Measurements from ENCODE around the gene TCP10L.
"Not testable (repeated sequence)": the region's sequence is repeated elsewhere in the genome, so short reads cannot be mapped to it uniquely, and the experiment has no call there.

Gene TCP10L

GRCh38 chr21:32534113-32534512, 51.2 kb downstream of the TCP10L start:
- no peak for TF ChIP-seq CTCF (IDR thresholded peaks at IDR 0.05)
- Histone ChIP-seq H3K9me3 (no peaks in the 10 kb centered on the region), H3K4me1 (no peaks in the 10 kb centered on the region), H3K36me3 (no peaks in the 10 kb centered on the region), H3K4me3 (no peak overlapping the region), H3K27ac (no peak overlapping the region), H3K27me3 (no peaks in the 10 kb centered on the region)
- no peak for DNase-seq
- intact Hi-C loops (cut with DNase I; ENCODE audit: low total_unique reads), result no loop called here

GRCh38 chr21:32533611-32534010, 51.7 kb downstream of the TCP10L start:
- Histone ChIP-seq H3K27ac (no peak overlapping the region), H3K27me3 (no peaks in the 10 kb centered on the region), H3K36me3 (no peaks in the 10 kb centered on the region), H3K4me1 (no peaks in the 10 kb centered on the region), H3K9me3 (no peaks in the 10 kb centered on the region), H3K4me3 (no peak overlapping the region)
- intact Hi-C loops (cut with DNase I; ENCODE audit: low total_unique reads), result no loop called here
- TF ChIP-seq CTCF (IDR thresholded peaks at IDR 0.05), result no peak
- DNase-seq, result no peak

- no peak for TF ChIP-seq CTCF (IDR thresholded peaks at IDR 0.05)
- Histone ChIP-seq H3K36me3 (no peaks in the 10 kb centered on the region), H3K4me1 (no peaks in the 10 kb centered on the region), H3K4me3 (no peak overlapping the region), H3K9me3 (no peaks in the 10 kb centered on the region), H3K27me3 (no peaks in the 10 kb centered on the region), H3K27ac (no peak overlapping the region)
- no peak for DNase-seq
- intact Hi-C loops (cut with DNase I; ENCODE audit: low total_unique reads), result no loop called here
These were observed 52.3 kb downstream of the TCP10L start for GRCh38 chr21:32533053-32533452.

- no peak for DNase-seq
- Histone ChIP-seq H3K9me3 (no peaks in the 10 kb centered on the region), H3K4me1 (no peaks in the 10 kb centered on the region), H3K4me3 (no peak overlapping the region), H3K27ac (no peak overlapping the region), H3K27me3 (no peaks in the 10 kb centered on the region), H3K36me3 (no peaks in the 10 kb centered on the region)
- no peak for TF ChIP-seq CTCF (IDR thresholded peaks at IDR 0.05)
- intact Hi-C loops (cut with DNase I; ENCODE audit: low total_unique reads), result no loop called here
These were observed 52.7 kb downstream of the TCP10L start for GRCh38 chr21:32532636-32533035.

- not testable (repeated sequence) for DNase-seq, H3K4me3 ChIP-seq, H3K27ac ChIP-seq
These were observed 53.8 kb downstream of the TCP10L start for GRCh38 chr21:32531561-32531960.

GRCh38 chr21:32530809-32531208, 54.5 kb downstream of the TCP10L start:
- H3K4me3 ChIP-seq; intact Hi-C loops (cut with DNase I; ENCODE audit: low total_unique reads); H3K36me3 ChIP-seq; H3K27me3 ChIP-seq; H3K4me1 ChIP-seq; H3K27ac ChIP-seq; H3K9me3 ChIP-seq; DNase-seq: not testable (repeated sequence)

More at GRCh38 chr21:32531561-32531960, 53.8 kb downstream of the TCP10L start:
- H3K27me3 ChIP-seq; H3K9me3 ChIP-seq; intact Hi-C loops (cut with DNase I; ENCODE audit: low total_unique reads); H3K4me1 ChIP-seq; H3K36me3 ChIP-seq: not testable (repeated sequence)

- no peaks in the 10 kb centered on the region for H3K27me3 ChIP-seq
- intact Hi-C loops (cut with DNase I; ENCODE audit: low total_unique reads), result no loop called here
- H3K27ac ChIP-seq, result no peak overlapping the region
- H3K4me1 ChIP-seq, result no peaks in the 10 kb centered on the region
- no peaks in the 10 kb centered on the region for H3K9me3 ChIP-seq
- no peak overlapping the region for H3K4me3 ChIP-seq
- DNase-seq, result no peak
- no peaks in the 10 kb centered on the region for H3K36me3 ChIP-seq
- TF ChIP-seq CTCF (IDR thresholded peaks at IDR 0.05), result no peak
These were observed 55.6 kb downstream of the TCP10L start for GRCh38 chr21:32529679-32530078.

Data from tibial artery (tissue), 4 donors.